GM19238 (cell line): Measurements from ENCODE around the gene NOXRED1.
A peak's percentile ranks its signal among the peaks of the same experiment; 100 is the strongest.
"Not testable (repeated sequence)": the region's sequence is repeated elsewhere in the genome, so short reads cannot be mapped to it uniquely, and the experiment has no call there.

ENCODE experiments used
- DNase-seq: peaks from one replicate; pipeline ENCODE4 v3.0.0; 2011; ENCODE audit warnings: low spot score; ENCODE audit not compliant: insufficient read length

The NOXRED1 gene, protein sequence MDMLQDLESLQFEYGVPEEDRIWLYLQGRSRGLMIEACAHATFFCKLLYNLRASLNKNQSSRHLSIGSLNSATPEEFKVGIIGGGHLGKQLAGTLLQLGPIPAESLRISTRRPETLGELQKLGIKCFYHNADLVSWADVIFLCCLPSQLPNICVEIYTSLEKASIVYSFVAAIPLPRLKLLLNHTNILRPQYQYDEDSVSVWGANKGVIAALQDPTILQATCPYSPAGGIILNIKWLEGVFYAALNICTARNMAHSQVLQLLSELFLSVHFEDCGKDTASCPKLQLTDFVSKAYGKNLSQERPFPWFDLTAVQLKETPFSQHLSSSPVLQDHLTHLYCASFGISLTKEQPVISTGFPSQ

DNA sequence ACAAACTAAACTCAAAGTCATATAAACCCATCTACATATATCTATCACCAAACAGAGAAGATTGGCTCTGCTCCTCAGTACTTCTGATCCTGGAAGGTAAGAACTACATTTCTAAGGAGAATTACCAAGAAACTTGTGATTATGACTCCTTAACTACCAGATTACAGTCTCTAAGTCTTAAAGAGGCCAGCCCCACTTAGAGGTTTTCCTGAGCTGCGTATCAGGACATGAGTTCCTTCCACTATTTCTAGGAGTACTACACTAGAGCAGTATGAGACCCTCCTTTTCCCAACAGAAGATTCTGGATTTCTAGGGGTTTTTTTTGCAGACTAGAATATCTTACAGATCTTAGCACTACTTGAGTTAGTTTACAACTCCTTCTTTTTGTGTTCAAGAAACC is at the start of gene NOXRED1:
TSS of gene NOXRED1 (minus strand) at position 101 of the 400 bp plus-strand sequence. CDS start 634 bp downstream, outside the sequence.
- no peak for DNase-seq

DNA sequence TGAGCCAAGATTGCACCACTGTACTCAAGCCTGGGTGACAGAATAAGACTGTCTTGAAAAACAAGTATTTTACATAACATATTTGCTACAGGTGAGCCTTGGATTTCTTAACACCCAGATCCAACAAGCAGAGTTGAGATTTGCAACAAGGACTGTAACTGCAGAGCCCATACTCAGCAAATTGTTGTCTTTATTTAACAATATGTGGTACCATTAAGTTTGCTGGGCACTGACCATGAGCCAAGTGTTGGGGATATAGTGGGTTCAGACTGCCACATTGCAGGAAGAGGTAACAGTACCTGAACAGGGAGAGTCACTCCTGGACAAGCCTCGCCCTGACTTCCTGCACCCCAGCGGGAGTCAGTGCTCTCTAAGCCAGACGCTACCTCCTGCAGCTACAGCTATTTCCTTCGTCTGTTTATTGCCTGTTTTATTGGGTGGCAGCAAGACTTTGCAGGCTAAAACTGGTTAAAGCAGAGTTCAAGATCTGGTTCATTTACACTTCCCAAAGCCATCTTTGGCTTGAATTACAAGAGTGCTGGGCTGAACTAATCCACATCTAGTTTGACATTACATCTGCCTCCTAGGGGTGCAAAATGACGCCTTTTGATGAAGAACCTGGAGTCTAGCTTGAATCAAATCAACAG is 47.0 kb upstream of the NOXRED1 start:
- DNase-seq: no peak

GRCh38 chr14:77469539-77469938 is 46.2 kb upstream of the NOXRED1 start:
- DNase-seq: no peak

DNA sequence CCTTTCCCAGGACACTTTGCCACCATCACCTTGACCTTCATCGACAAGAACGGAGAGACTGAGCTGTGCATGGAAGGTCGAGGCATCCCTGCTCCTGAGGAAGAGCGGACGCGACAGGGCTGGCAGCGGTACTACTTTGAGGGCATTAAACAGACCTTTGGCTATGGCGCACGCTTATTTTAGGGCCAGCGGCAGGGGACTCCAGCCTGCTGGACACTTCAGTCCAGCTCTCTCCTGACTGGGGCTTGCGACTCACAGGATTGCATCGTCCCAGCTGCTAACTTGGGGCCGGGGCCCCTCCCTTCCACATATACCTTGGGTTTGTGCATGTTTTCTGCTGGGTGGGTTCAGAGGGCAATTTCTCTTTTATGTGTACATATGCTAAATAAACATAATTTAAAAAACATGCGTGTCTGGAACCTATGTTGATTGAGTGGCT is 45.8 kb upstream of the NOXRED1 start:
- DNase-seq: no peak

GRCh38 chr14:77467801-77468200 is 44.5 kb upstream of the NOXRED1 start:
- DNase-seq: no peak

GRCh38 chr14:77459072-77459723 is 35.9 kb upstream of the NOXRED1 start:
- peak; percentile 20 for DNase-seq

GRCh38 chr14:77458249-77458950 is 35.1 kb upstream of the NOXRED1 start:
- peak; percentile 15 for DNase-seq

GRCh38 chr14:77457522-77458248 is 34.4 kb upstream of the NOXRED1 start, which contains the start of the genes AHSA1 and VIPAS39:
Gene AHSA1, plus strand, starts transcription at chr14:77458093. Its CDS starts 97 bp downstream, at chr14:77458190.
Gene VIPAS39, minus strand, starts transcription at chr14:77457601. Its CDS starts 3,499 bp downstream, at chr14:77454102.
- DNase-seq: peak; percentile 80

GRCh38 chr14:77457115-77457521 is 33.8 kb upstream of the NOXRED1 start:
- DNase-seq: no peak

- no peak for DNase-seq
These were observed 32.8 kb upstream of the NOXRED1 start for GRCh38 chr14:77455966-77456640.

GRCh38 chr14:77442196-77442595 is 18.9 kb upstream of the NOXRED1 start:
- DNase-seq: no peak

DNA sequence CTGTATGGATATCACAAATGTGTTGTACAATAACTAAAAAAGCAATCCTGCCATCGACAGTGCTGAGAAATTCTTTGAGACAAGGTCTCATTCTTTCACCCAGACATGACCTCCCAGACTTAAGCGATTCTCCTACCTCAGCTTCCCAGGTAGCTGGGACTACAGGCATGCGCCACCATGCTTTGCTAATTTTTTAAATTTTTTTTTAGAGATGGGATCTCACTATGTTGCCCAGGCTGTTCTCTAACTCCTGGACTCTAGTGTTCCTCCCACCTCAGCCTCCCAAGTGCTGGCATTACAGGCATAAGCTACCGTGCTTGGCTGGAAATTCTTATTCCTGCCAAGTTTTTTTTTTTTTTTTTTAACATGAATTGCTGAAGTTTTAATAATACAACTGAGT is 16.5 kb upstream of the NOXRED1 start:
- DNase-seq: no peak

- no peak for DNase-seq
These were observed 15.3 kb upstream of the NOXRED1 start for GRCh38 chr14:77438596-77438995.

GRCh38 chr14:77436042-77436441 is 12.7 kb upstream of the NOXRED1 start:
- DNase-seq: no peak

GRCh38 chr14:77426396-77426795 is 3.1 kb upstream of the NOXRED1 start:
- DNase-seq: no peak

- no peak for DNase-seq
These were observed 1.5 kb upstream of the NOXRED1 start for GRCh38 chr14:77424862-77425261.

DNA sequence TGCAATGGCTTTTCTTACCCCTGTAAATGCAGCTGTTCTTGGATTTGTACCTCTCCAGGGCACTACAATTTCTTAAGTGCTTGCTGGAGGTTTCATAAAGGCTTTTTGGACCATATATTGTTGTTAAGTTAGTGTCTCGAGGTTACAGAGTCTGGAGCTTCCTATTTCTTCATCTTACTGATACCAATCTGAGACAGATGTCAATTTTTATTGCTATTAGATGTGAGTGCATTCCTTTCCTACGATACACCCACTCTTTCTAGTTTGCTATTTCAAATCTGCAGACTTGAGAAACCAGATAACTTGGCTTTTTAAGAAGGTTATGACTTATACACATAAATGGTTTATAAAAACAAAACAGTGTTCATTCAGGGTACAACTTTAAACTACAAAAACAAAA is 2.1 kb downstream of the NOXRED1 start:
- DNase-seq: no peak

GRCh38 chr14:77416836-77417235 is 6.5 kb downstream of the NOXRED1 start:
- DNase-seq: no peak

GRCh38 chr14:77416098-77416497 is 7.2 kb downstream of the NOXRED1 start:
- DNase-seq: not testable (repeated sequence)

- not testable (repeated sequence) for DNase-seq
These were observed 7.8 kb downstream of the NOXRED1 start for GRCh38 chr14:77415403-77416030.
